Fibroblast of lung (primary cell): ENCODE measurements around the gene PGAM2. TPM values are rescaled to one million over a fixed set of nuclear protein-coding genes. Genes with fewer than 3 reads are reported as not detected.

Experiments used
- DNase-seq, 2 donors: peaks; one replicate each; pipeline versions ENCODE4 v3.0.0 to v3.0.0-alpha.2; 2010; ENCODE audit warnings: low read depth in 2 of 2
- H2AFZ ChIP-seq: 2 replicates; pipeline ENCODE4 v1.5.1; 2012; ENCODE audit warnings: low read length, control low read depth, inconsistent platforms
- H3K27ac ChIP-seq: 2 replicates; pipeline ENCODE4 v1.5.1; 2011; ENCODE audit warnings: low read length, control low read depth; ENCODE audit not compliant: insufficient read depth
- H3K27me3 ChIP-seq: 2 replicates; pipeline ENCODE4 v1.5.1; 2011; ENCODE audit warnings: mild to moderate bottlenecking, low read length; ENCODE audit not compliant: control insufficient read depth, insufficient read depth
- H3K36me3 ChIP-seq: 2 replicates; pipeline ENCODE4 v1.5.1; 2011; ENCODE audit warnings: low read length; ENCODE audit not compliant: control insufficient read depth, insufficient read depth
- H3K4me1 ChIP-seq: 2 replicates; pipeline ENCODE4 v1.5.1; 2011; ENCODE audit warnings: low read length; ENCODE audit not compliant: control insufficient read depth, insufficient read depth; ENCODE audit errors: extremely low read depth
- H3K4me2 ChIP-seq: 2 replicates; pipeline ENCODE4 v1.5.1; 2011; ENCODE audit warnings: low read length, control low read depth; ENCODE audit not compliant: insufficient read depth; ENCODE audit errors: extremely low read depth
- H3K4me3 ChIP-seq, 4 experiments: fragments of 200-600 bp in 1 of 4; sonication (generic) in 1 of 4; replicated peaks in 1 of 4; 2 replicates each; pipeline ENCODE4 v1.5.1; 2011 to 2016; ENCODE audit warnings: low read length in 4 of 4, low read depth in 3 of 4, mild to moderate bottlenecking in 3 of 4, control low read depth in 2 of 4, inconsistent platforms in 1 of 4, mixed read lengths in 1 of 4; ENCODE audit not compliant: insufficient read depth in 1 of 4; ENCODE audit errors: control extremely low read depth in 1 of 4
- H3K79me2 ChIP-seq: 2 replicates; pipeline ENCODE4 v1.5.1; 2012; ENCODE audit warnings: mild to moderate bottlenecking, low read length, inconsistent platforms; ENCODE audit not compliant: control insufficient read depth, insufficient read depth
- H3K9ac ChIP-seq: 2 replicates; pipeline ENCODE4 v1.5.1; 2011; ENCODE audit warnings: mild to moderate bottlenecking, low read length, control low read depth; ENCODE audit not compliant: insufficient read depth
- H3K9me3 ChIP-seq: 2 replicates; pipeline ENCODE4 v1.5.1; 2012; ENCODE audit warnings: low read depth, low read length; ENCODE audit not compliant: control insufficient read depth, insufficient read depth
- H4K20me1 ChIP-seq: 2 replicates; pipeline ENCODE4 v1.5.1; 2011; ENCODE audit warnings: low read length; ENCODE audit not compliant: control insufficient read depth, insufficient read depth; ENCODE audit errors: extremely low read depth
- CTCF ChIP-seq, 2 donors: IDR thresholded peaks in 1 of 2; conservative IDR thresholded peaks in 1 of 2; 1 replicate in 1 of 2; 2 replicates in 1 of 2; pipeline ENCODE4 v1.5.1; 2011 to 2012; ENCODE audit warnings: low read length in 2 of 2, control low read depth in 1 of 2, inconsistent platforms in 1 of 2, low read depth in 1 of 2, mild to moderate bottlenecking in 1 of 2
- EZH2 ChIP-seq: IDR thresholded peaks from 2 replicates; pipeline ENCODE4 v1.5.1; 2012; ENCODE audit warnings: low read length, control low read depth, mild to moderate bottlenecking; ENCODE audit errors: missing control alignments
- polyA plus RNA-seq, 2 donors: library from polyadenylated mRNA; depleted of rRNA in 1 of 2; stranded (reverse) in 1 of 2; unstranded in 1 of 2; fragments of >200 nt; gene quantifications; 2 replicates each; pipeline ENCODE4 v1.2.1, GENCODE V29; 2011 to 2012; ENCODE audit warnings: missing spikeins in 1 of 2
- total RNA-seq: library from RNA; depleted of rRNA; stranded (reverse); fragments of >200 nt; gene quantifications from 2 replicates; pipeline ENCODE4 v1.2.1, GENCODE V29; 2014

The PGAM2 gene
- total and polyA plus RNA-seq, 2 donors (not counting 1 experiment from before 2014, with no cell fraction given) = 0.33 TPM; not detected in 1

- Histone ChIP-seq H3K9me3 (no peaks in the 10 kb centered on the region), H3K27ac (no peak overlapping the region), H3K9ac (no peak overlapping the region), H3K27me3 (no peaks in the 10 kb centered on the region), H3K4me3 (no peak overlapping the region), H3K36me3 (peaks cover 18% of the 10 kb centered on the region), H3K4me2 (no peak overlapping the region), H3K79me2 (peaks cover 6% of the 10 kb centered on the region), H2AFZ (no peak overlapping the region), H3K4me1 (no peaks in the 10 kb centered on the region), H4K20me1 (no peaks in the 10 kb centered on the region)
- TF ChIP-seq CTCF (conservative IDR thresholded peaks at IDR 0.05 in 1 of 2, IDR thresholded peaks at IDR 0.05 in 1 of 2; ENCODE audit: low read depth in 1 of 2, low read length in 2 of 2) = no peak
- TF ChIP-seq EZH2 = no peak
- DNase-seq = no peak
Measured at GRCh38 chr7:44080118-44080517, 14.8 kb upstream of the PGAM2 start.

GRCh38 chr7:44079331-44080021, 14.1 kb upstream of the PGAM2 start:
- no peak overlapping the region for H3K9ac ChIP-seq
- no peaks in the 10 kb centered on the region for H3K4me1 ChIP-seq
- no peak overlapping the region for H3K27ac ChIP-seq
- no peaks in the 10 kb centered on the region for H3K27me3 ChIP-seq
- H3K36me3 ChIP-seq = peaks cover 18% of the 10 kb centered on the region
- no peaks in the 10 kb centered on the region for H4K20me1 ChIP-seq
- no peak overlapping the region for H2AFZ ChIP-seq
- H3K4me3 ChIP-seq = no peak overlapping the region
- TF ChIP-seq EZH2 = no peak
- TF ChIP-seq CTCF (conservative IDR thresholded peaks at IDR 0.05 in 1 of 2, IDR thresholded peaks at IDR 0.05 in 1 of 2; ENCODE audit: low read depth in 1 of 2, low read length in 2 of 2) = no peak
- no peak overlapping the region for H3K4me2 ChIP-seq
- no peak for DNase-seq
- no peaks in the 10 kb centered on the region for H3K9me3 ChIP-seq
- H3K79me2 ChIP-seq = peaks cover 6% of the 10 kb centered on the region

GRCh38 chr7:44078521-44078920, 13.2 kb upstream of the PGAM2 start:
- peaks cover 23% of the 10 kb centered on the region for H3K36me3 ChIP-seq
- H3K9ac ChIP-seq = no peak overlapping the region
- no peaks in the 10 kb centered on the region for H3K27me3 ChIP-seq
- H3K9me3 ChIP-seq = no peaks in the 10 kb centered on the region
- DNase-seq = no peak
- H3K27ac ChIP-seq = no peak overlapping the region
- TF ChIP-seq CTCF (conservative IDR thresholded peaks at IDR 0.05 in 1 of 2, IDR thresholded peaks at IDR 0.05 in 1 of 2; ENCODE audit: low read depth in 1 of 2, low read length in 2 of 2) = no peak
- TF ChIP-seq EZH2 = no peak
- H2AFZ ChIP-seq = no peak overlapping the region
- H3K79me2 ChIP-seq = peaks cover 6% of the 10 kb centered on the region
- H3K4me1 ChIP-seq = no peaks in the 10 kb centered on the region
- no peak overlapping the region for H3K4me3 ChIP-seq
- H4K20me1 ChIP-seq = no peaks in the 10 kb centered on the region
- H3K4me2 ChIP-seq = no peak overlapping the region
